Measurements from ENCODE around the gene SNURF.
A peak's percentile ranks its signal among the peaks of the same experiment; 100 is the strongest.
"Not testable (repeated sequence)": the region's sequence is repeated elsewhere in the genome, so short reads cannot be mapped to it uniquely, and the experiment has no call there.

The SNURF gene

GRCh38 chr15:24955531-24955921 is 739 bp downstream of the SNURF start:
- ATAC-seq, result peak; percentile 15
- H3K36me3 Mint-ChIP-seq, result no peaks in the 10 kb centered on the region
- no peaks in the 10 kb centered on the region for H3K27me3 Mint-ChIP-seq

GRCh38 chr15:24956111-24956838 is 1.5 kb downstream of the SNURF start:
- H3K27me3 Mint-ChIP-seq, result no peaks in the 10 kb centered on the region
- peak; percentile 83 for ATAC-seq
- H3K27ac Mint-ChIP-seq, result peak overlapping the region; percentile 91
- H3K36me3 Mint-ChIP-seq, result no peaks in the 10 kb centered on the region
- H3K9me3 Mint-ChIP-seq, result peaks cover 7% of the 10 kb centered on the region
- peaks cover 19% of the 10 kb centered on the region for H3K4me1 Mint-ChIP-seq
- peak overlapping the region; percentile 89 for H3K4me3 Mint-ChIP-seq

More at GRCh38 chr15:24955531-24955921, 739 bp downstream of the SNURF start:
- Mint-ChIP-seq H3K27ac (peak overlapping the region; percentile 91), H3K4me3 (peak overlapping the region; percentile 89), H3K4me1 (peaks cover 19% of the 10 kb centered on the region), H3K9me3 (peaks cover 7% of the 10 kb centered on the region)

- Mint-ChIP-seq H3K36me3 (no peaks in the 10 kb centered on the region), H3K9me3 (peaks cover 7% of the 10 kb centered on the region), H3K27me3 (no peaks in the 10 kb centered on the region), H3K4me1 (peaks cover 19% of the 10 kb centered on the region), H3K4me3 (no peak overlapping the region), H3K27ac (no peak overlapping the region)
- ATAC-seq, result no peak
These were observed 2.9 kb downstream of the SNURF start for GRCh38 chr15:24957691-24958090.

GRCh38 chr15:24961967-24962366 is 7.2 kb downstream of the SNURF start:
- ATAC-seq, result no peak
- Mint-ChIP-seq H3K27me3 (no peaks in the 10 kb centered on the region), H3K9me3 (peaks cover 2% of the 10 kb centered on the region), H3K36me3 (peaks cover 41% of the 10 kb centered on the region), H3K27ac (no peak overlapping the region), H3K4me3 (no peak overlapping the region), H3K4me1 (peaks cover 16% of the 10 kb centered on the region)

GRCh38 chr15:24962880-24963279 is 8.1 kb downstream of the SNURF start:
- no peaks in the 10 kb centered on the region for H3K27me3 Mint-ChIP-seq
- no peak overlapping the region for H3K4me3 Mint-ChIP-seq
- H3K36me3 Mint-ChIP-seq, result peaks cover 46% of the 10 kb centered on the region
- H3K9me3 Mint-ChIP-seq, result peaks cover 2% of the 10 kb centered on the region
- ATAC-seq, result no peak
- H3K4me1 Mint-ChIP-seq, result peaks cover 9% of the 10 kb centered on the region
- no peak overlapping the region for H3K27ac Mint-ChIP-seq

- Mint-ChIP-seq H3K27me3 (no peaks in the 10 kb centered on the region), H3K4me1 (no peaks in the 10 kb centered on the region), H3K4me3 (no peak overlapping the region), H3K36me3 (peaks cover 61% of the 10 kb centered on the region), H3K9me3 (peaks cover 2% of the 10 kb centered on the region), H3K27ac (no peak overlapping the region)
- ATAC-seq, result no peak
These were observed 11.7 kb downstream of the SNURF start for GRCh38 chr15:24966364-24967103.

- Mint-ChIP-seq H3K4me1 (no peaks in the 10 kb centered on the region), H3K27ac (no peak overlapping the region), H3K27me3 (no peaks in the 10 kb centered on the region), H3K9me3 (peaks cover 19% of the 10 kb centered on the region), H3K4me3 (no peak overlapping the region), H3K36me3 (peaks cover 64% of the 10 kb centered on the region)
- ATAC-seq, result no peak
These were observed 16.3 kb downstream of the SNURF start for GRCh38 chr15:24971052-24971451.

- Mint-ChIP-seq H3K27ac (no peak overlapping the region), H3K36me3 (peaks cover 64% of the 10 kb centered on the region), H3K4me3 (no peak overlapping the region), H3K27me3 (no peaks in the 10 kb centered on the region), H3K4me1 (no peaks in the 10 kb centered on the region), H3K9me3 (peaks cover 24% of the 10 kb centered on the region)
- ATAC-seq, result no peak
These were observed 17.0 kb downstream of the SNURF start for GRCh38 chr15:24971772-24972171.

- H3K4me3 Mint-ChIP-seq, H3K27me3 Mint-ChIP-seq, ATAC-seq, H3K4me1 Mint-ChIP-seq, H3K27ac Mint-ChIP-seq: not testable (repeated sequence)
- Mint-ChIP-seq H3K9me3 (peaks cover 24% of the 10 kb centered on the region), H3K36me3 (peaks cover 66% of the 10 kb centered on the region)
These were observed 17.9 kb downstream of the SNURF start for GRCh38 chr15:24972707-24973106.

- Mint-ChIP-seq H3K4me1 (no peaks in the 10 kb centered on the region), H3K27me3 (no peaks in the 10 kb centered on the region), H3K27ac (no peak overlapping the region), H3K36me3 (peaks cover 83% of the 10 kb centered on the region), H3K4me3 (no peak overlapping the region), H3K9me3 (peaks cover 22% of the 10 kb centered on the region)
- ATAC-seq, result no peak
These were observed 22.1 kb downstream of the SNURF start for GRCh38 chr15:24976932-24977331.

GRCh38 chr15:24977686-24978085 is 22.9 kb downstream of the SNURF start:
- peaks cover 22% of the 10 kb centered on the region for H3K9me3 Mint-ChIP-seq
- no peaks in the 10 kb centered on the region for H3K4me1 Mint-ChIP-seq

GRCh38 chr15:24985224-24985623 is 30.4 kb downstream of the SNURF start:
- no peak for ATAC-seq
- no peaks in the 10 kb centered on the region for H3K27me3 Mint-ChIP-seq

More at GRCh38 chr15:24977686-24978085, 22.9 kb downstream of the SNURF start:
- no peak overlapping the region for H3K4me3 Mint-ChIP-seq
- H3K36me3 Mint-ChIP-seq, result peaks cover 89% of the 10 kb centered on the region
- ATAC-seq, result no peak
- no peak overlapping the region for H3K27ac Mint-ChIP-seq
- no peaks in the 10 kb centered on the region for H3K27me3 Mint-ChIP-seq

GRCh38 chr15:24986653-24987052 is 31.9 kb downstream of the SNURF start:
- no peak for ATAC-seq
- Mint-ChIP-seq H3K4me3 (no peak overlapping the region), H3K36me3 (peaks cover 77% of the 10 kb centered on the region), H3K27ac (no peak overlapping the region), H3K27me3 (no peaks in the 10 kb centered on the region), H3K4me1 (no peaks in the 10 kb centered on the region), H3K9me3 (peaks cover 23% of the 10 kb centered on the region)

More at GRCh38 chr15:24985224-24985623, 30.4 kb downstream of the SNURF start:
- no peak overlapping the region for H3K27ac Mint-ChIP-seq
- peaks cover 23% of the 10 kb centered on the region for H3K9me3 Mint-ChIP-seq
- H3K36me3 Mint-ChIP-seq, result peaks cover 83% of the 10 kb centered on the region
- no peaks in the 10 kb centered on the region for H3K4me1 Mint-ChIP-seq
- no peak overlapping the region for H3K4me3 Mint-ChIP-seq

All from stimulated activated memory B cell treated with anti-CD40 and anti-IgM and Interleukin-4, amounts not matched to agents 10 μg/mL and 1 μg/mL and 100 μg/mL, for 72 hours (primary cell).